NT2/D1 (cell line): ENCODE data around the gene MAGI2.

Experiments used
- SUZ12 ChIP-seq: IDR thresholded peaks from 2 replicates; pipeline ENCODE4 v1.6.1; 2011; ENCODE audit not compliant: insufficient read length, insufficient read depth; ENCODE audit errors: extremely low read depth
- YY1 ChIP-seq: IDR thresholded peaks from 2 replicates; pipeline ENCODE4 v1.6.1; 2011; ENCODE audit not compliant: insufficient read length, insufficient read depth
- ZNF274 ChIP-seq: IDR thresholded peaks from 2 replicates; pipeline ENCODE4 v1.6.1; 2011; ENCODE audit warnings: mild to moderate bottlenecking, low read depth, low read length

GRCh38 chr7:78514634-78515033 lies 938.8 kb downstream of the MAGI2 start:
- no peak for TF ChIP-seq YY1
- TF ChIP-seq ZNF274 = no peak
- no peak for TF ChIP-seq SUZ12
